22Rv1 (cell line): ENCODE measurements around the gene SEMG2.

Source experiments
- H3K27ac ChIP-seq: fragments of 450-650 bp; 2 replicates; pipeline ENCODE4 v1.5.1; 2017
- ZFX ChIP-seq: fragments of 450-650 bp; IDR thresholded peaks from 2 replicates; pipeline ENCODE4 v1.6.1; 2017; ENCODE audit warnings: antibody characterized with exemption, borderline replicate concordance
- TF ChIP-seq, protein P1 (sequence below): fragments of 450-650 bp; IDR thresholded peaks from 2 replicates; pipeline ENCODE4 v1.5.1; 2017; ENCODE audit warnings: mild to moderate bottlenecking

SEMG2 gene

DNA sequence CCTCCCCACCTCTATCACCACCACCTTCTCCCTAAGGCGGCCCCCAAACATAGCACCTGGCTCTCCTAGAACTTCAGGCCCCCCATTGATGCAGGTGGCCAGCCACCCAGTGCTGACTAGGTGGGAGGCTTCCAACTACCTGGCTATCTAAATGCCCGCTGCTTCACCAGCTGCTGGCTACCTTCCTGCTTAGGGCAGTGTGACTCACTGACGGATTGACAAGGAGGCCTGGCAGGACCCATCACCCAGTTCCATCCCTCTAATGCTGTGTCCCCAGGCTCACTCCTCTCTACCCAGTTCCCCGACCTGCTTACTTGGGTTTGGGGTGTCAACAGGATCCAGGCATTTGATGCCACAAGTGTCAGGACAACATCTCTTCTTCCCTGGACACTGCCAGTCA is 32.1 kb downstream of the SEMG2 start:
- no peak overlapping the region for H3K27ac ChIP-seq
- no peak for TF ChIP-seq ZFX
- TF ChIP-seq, protein P1, sequence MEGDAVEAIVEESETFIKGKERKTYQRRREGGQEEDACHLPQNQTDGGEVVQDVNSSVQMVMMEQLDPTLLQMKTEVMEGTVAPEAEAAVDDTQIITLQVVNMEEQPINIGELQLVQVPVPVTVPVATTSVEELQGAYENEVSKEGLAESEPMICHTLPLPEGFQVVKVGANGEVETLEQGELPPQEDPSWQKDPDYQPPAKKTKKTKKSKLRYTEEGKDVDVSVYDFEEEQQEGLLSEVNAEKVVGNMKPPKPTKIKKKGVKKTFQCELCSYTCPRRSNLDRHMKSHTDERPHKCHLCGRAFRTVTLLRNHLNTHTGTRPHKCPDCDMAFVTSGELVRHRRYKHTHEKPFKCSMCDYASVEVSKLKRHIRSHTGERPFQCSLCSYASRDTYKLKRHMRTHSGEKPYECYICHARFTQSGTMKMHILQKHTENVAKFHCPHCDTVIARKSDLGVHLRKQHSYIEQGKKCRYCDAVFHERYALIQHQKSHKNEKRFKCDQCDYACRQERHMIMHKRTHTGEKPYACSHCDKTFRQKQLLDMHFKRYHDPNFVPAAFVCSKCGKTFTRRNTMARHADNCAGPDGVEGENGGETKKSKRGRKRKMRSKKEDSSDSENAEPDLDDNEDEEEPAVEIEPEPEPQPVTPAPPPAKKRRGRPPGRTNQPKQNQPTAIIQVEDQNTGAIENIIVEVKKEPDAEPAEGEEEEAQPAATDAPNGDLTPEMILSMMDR = no peak

DNA sequence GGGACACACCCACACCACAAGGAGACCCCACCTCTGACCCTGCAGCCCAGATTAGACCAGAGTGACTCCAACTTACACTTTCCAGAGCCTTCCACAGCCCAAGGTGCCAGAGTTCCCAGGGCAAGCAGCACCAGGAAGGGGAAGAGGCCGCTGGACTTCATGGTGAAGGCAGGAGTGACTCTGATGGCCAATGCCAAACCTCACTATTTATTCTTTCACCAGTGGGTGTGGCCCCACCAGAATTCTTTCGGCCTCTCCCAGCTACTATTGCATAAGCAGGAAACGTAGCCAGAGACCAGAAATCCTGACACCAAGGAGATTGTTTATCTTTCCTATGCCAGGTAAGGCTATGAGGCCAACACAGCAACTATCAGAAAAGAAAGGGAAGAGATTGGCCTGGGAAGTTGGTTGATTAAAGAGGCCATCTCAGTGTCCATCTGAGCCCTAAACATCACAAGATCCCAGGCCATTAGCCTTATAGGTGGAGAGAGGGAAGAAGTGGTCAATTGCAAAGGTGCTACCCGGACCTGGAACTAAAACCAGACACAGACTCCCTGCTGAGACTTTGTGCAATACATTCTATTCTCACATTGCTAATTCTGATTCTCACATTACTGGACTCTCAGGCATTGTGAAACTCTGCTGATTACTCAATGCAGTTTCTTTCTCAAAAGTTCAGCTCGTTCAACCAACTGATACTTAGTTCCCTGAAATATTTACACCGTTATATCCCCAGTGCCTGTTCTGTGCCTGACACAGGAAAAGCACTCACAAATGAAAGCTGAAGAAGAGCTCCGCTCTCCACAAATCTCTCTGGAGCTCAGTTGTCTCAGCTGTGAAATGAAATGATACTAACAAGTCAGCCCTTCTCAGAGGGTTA is 33.5 kb downstream of the SEMG2 start, which contains the start of gene SLPI:
TSS of gene SLPI (minus strand) at position 182 of the 880 bp plus-strand sequence. CDS start at position 161, 21 bp downstream.
- no peak within 1 kb of the TSS for H3K27ac ChIP-seq
- TF ChIP-seq, protein P1 = no peak
- TF ChIP-seq ZFX = no peak

DNA sequence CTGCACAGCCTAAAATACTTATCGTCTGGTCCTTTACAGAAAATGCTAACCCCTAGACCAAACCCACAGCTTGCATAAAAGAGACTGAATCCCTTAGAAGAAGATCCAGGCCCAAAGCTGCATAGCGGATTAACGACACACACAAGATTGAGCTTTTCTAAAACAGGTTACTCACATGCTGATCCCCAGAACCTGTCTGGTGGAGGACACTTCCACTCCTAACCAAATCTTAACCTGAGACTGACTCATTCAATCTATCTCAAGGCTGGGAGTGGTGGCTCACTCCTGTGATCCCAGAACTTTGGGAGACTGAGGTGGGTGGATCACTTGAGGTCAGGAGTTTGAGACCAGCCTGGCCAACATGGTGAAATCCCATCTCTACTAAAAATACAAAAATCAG is 36.0 kb downstream of the SEMG2 start:
- no peak overlapping the region for H3K27ac ChIP-seq
- TF ChIP-seq, protein P1 = no peak
- no peak for TF ChIP-seq ZFX

DNA sequence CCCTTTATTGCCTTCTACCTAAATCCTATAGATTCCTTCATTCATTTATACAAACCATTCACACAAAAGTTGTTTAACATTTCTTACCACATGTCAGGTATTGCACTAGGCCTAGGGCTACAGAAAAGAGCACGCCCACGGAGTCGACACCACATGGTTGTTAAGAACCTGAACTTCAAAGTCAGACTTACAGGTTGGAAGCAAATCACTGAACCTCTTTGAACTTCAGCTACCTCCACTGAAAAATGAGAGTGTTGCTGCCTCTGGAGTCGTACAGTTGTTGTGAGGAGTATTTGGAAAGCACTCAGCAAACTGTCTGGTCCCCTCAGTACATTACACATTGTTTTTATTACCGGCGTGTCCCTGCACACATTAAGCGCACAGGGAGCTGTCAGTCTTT is 36.5 kb downstream of the SEMG2 start:
- no peak overlapping the region for H3K27ac ChIP-seq
- TF ChIP-seq, protein P1 = no peak
- TF ChIP-seq ZFX = no peak

DNA sequence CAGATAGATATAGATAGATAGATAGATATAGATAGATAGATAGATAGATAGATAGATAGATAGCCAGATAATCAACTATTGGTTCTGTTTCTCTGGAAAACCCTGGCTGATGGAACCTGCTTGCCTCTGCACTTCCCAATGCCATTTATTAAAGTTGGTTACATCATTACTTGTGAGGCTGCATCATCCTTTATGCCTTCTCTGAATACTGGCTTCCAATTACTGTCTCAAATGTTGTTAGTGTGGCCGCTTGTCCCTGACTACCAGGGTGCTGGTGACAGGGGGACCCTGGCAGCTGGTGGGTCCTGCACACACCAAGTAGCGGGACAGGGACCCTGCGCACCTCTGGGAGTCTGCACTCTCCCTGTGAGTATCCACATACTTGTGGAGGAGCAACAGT is 37.1 kb downstream of the SEMG2 start:
- no peak overlapping the region for H3K27ac ChIP-seq
- TF ChIP-seq, protein P1 = no peak
- TF ChIP-seq ZFX = no peak

DNA sequence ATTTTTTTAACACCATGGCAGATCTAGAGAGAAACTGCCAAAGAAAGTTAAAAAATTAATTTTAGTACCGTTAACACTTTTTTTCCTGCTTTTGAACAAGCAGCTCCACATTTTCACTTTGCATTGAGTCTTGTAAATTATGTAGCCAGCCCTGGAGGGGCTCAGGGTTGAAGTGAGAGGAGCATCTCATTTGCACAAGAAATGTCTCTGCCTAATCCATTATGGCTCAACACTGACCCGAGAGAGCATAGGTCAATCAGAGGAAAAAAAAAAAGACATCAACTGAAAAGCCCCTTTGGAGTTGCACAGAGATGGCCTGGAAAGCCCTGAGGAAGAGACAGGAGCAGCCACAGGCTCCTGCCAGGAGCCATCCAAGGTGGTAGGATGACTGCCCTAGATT is 37.5 kb downstream of the SEMG2 start:
- no peak overlapping the region for H3K27ac ChIP-seq
- TF ChIP-seq, protein P1 = no peak

DNA sequence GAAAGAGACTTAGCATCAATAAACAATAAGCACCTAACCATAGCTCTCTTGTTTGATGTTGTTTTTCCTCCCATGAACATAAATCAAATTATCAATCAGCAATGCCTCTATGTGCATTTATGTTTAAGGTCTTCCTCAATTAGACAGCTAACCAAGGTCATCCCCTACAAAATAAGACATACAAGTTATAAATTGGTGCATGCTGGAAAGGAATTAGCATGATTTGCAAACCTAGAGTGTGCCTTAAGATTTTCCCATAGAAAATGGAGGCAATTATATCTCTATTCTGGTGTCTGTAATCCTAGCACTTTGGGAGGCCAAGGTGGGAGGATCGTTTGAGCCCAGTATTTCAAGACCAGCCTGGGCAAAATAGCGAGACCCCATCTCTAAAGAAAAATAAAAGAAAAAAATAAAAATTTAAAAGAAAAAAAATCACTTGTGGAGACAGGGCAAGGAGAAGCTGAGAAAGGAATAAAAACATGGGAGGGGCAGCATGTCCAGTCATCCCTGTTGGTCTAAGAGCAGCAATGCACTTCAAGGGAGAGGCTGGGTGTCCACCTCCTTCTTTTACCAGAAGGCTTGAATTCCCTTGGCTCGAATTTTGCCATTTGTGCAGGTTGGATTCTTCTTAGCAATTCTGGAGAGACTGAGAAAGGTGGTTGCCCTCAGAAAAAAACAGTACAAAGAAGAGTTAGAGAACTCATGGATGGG is 42.5 kb downstream of the SEMG2 start:
- H3K27ac ChIP-seq = no peak overlapping the region
- no peak for TF ChIP-seq ZFX
- TF ChIP-seq, protein P1 = no peak
